CD14-positive monocyte (primary cell): ENCODE results near the gene PLOD2. TPM values are rescaled to one million over a fixed set of nuclear protein-coding genes. Genes with fewer than 3 reads are reported as not detected.

Experiments used
- DNase-seq, 3 donors: peaks; one replicate each; pipeline ENCODE4 v3.0.0-alpha.2; 2011 to 2022
- H2AFZ ChIP-seq: 2 replicates; pipeline ENCODE4 v1.6.0; 2012; ENCODE audit warnings: mild to moderate bottlenecking, low read depth, low read length, inconsistent platforms; ENCODE audit not compliant: insufficient read depth, poor library complexity, severe bottlenecking
- H3K27ac ChIP-seq, 2 donors: 1 replicate in 1 of 2; 2 replicates in 1 of 2; pipeline ENCODE4 v1.5.1; 2012 to 2013; ENCODE audit warnings: low read length in 2 of 2, control low read depth in 1 of 2, inconsistent platforms in 1 of 2, low read depth in 1 of 2, mild to moderate bottlenecking in 1 of 2
- H3K27me3 ChIP-seq, 2 donors: one replicate each; pipeline versions ENCODE4 v1.6.0 to v1.6.1; 2011 to 2013; ENCODE audit warnings: low read length in 2 of 2; ENCODE audit not compliant: control insufficient read depth in 2 of 2, insufficient read depth in 2 of 2
- H3K36me3 ChIP-seq, 2 donors: replicated peaks in 1 of 2; 1 replicate in 1 of 2; 2 replicates in 1 of 2; pipeline versions ENCODE4 v1.5.1 to v1.6.1; 2012 to 2013; ENCODE audit warnings: low read length in 2 of 2, control low read depth in 1 of 2, inconsistent platforms in 1 of 2, mild to moderate bottlenecking in 1 of 2; ENCODE audit not compliant: insufficient read depth in 2 of 2, control insufficient read depth in 1 of 2
- H3K4me1 ChIP-seq, 2 donors: 1 replicate in 1 of 2; 2 replicates in 1 of 2; pipeline versions ENCODE4 v1.5.1 to v1.6.1; 2012 to 2013; ENCODE audit warnings: low read length in 2 of 2, control low read depth in 1 of 2, inconsistent platforms in 1 of 2, mild to moderate bottlenecking in 1 of 2, moderate library complexity in 1 of 2; ENCODE audit not compliant: insufficient read depth in 2 of 2, control insufficient read depth in 1 of 2
- H3K4me2 ChIP-seq: replicated peaks from 2 replicates; pipeline ENCODE3; 2012; ENCODE audit warnings: low read length, moderate library complexity, mild to moderate bottlenecking; ENCODE audit not compliant: poor library complexity, severe bottlenecking; ENCODE audit errors: extremely low read depth
- H3K4me3 ChIP-seq, 3 experiments: fragments of 200-600 bp in 1 of 3; sonication (generic) in 1 of 3; replicated peaks in 1 of 3; 1 replicate in 2 of 3; 2 replicates in 1 of 3; pipeline ENCODE4 v1.5.1; 2011 to 2013; ENCODE audit warnings: low read length in 3 of 3, mild to moderate bottlenecking in 3 of 3, control low read depth in 2 of 3, low read depth in 2 of 3, inconsistent platforms in 1 of 3, moderate library complexity in 1 of 3
- H3K79me2 ChIP-seq: 2 replicates; pipeline ENCODE4 v1.6.0; 2012; ENCODE audit warnings: mild to moderate bottlenecking, control low read depth, inconsistent platforms, low read length, moderate library complexity; ENCODE audit not compliant: insufficient read depth
- H3K9ac ChIP-seq: 2 replicates; pipeline ENCODE4 v1.6.0; 2017; ENCODE audit warnings: low read length, mild to moderate bottlenecking; ENCODE audit not compliant: insufficient read depth, poor library complexity, severe bottlenecking
- H3K9me3 ChIP-seq, 2 donors: replicated peaks in 1 of 2; 1 replicate in 1 of 2; 2 replicates in 1 of 2; pipeline versions ENCODE4 v1.5.1 to v1.6.1; 2012 to 2013; ENCODE audit warnings: low read length in 2 of 2, control low read depth in 1 of 2; ENCODE audit not compliant: control insufficient read depth in 1 of 2, insufficient read depth in 1 of 2
- H4K20me1 ChIP-seq: 2 replicates; pipeline ENCODE4 v1.6.0; 2012; ENCODE audit warnings: mild to moderate bottlenecking, low read length, control low read depth, moderate library complexity; ENCODE audit not compliant: insufficient read depth
- H3K27ac Mint-ChIP-seq, 7 donors: one replicate each; pipeline ENCODE4 v1.8.0; 2020; ENCODE audit warnings: mild to moderate bottlenecking in 7 of 7, mixed read lengths in 7 of 7, moderate library complexity in 6 of 7, inconsistent platforms in 2 of 7
- H3K27me3 Mint-ChIP-seq, 3 donors: one replicate each; pipeline ENCODE4 v1.8.0; 2021 to 2022; ENCODE audit warnings: low read depth in 3 of 3, mild to moderate bottlenecking in 3 of 3, mixed read lengths in 3 of 3, moderate library complexity in 3 of 3, inconsistent platforms in 1 of 3
- H3K36me3 Mint-ChIP-seq, 2 donors: one replicate each; pipeline ENCODE4 v1.8.0; 2020; ENCODE audit warnings: mixed read lengths in 2 of 2, inconsistent platforms in 1 of 2, mild to moderate bottlenecking in 1 of 2
- H3K4me1 Mint-ChIP-seq: one replicate; pipeline ENCODE4 v1.8.0; 2020; ENCODE audit warnings: mild to moderate bottlenecking, mixed read lengths
- H3K4me3 Mint-ChIP-seq, 2 donors: one replicate each; pipeline ENCODE4 v1.8.0; 2020; ENCODE audit warnings: mild to moderate bottlenecking in 2 of 2, mixed read lengths in 2 of 2, moderate library complexity in 1 of 2
- H3K9me3 Mint-ChIP-seq, 7 donors: one replicate each; pipeline ENCODE4 v1.8.0; 2020 to 2022; ENCODE audit warnings: mixed read lengths in 7 of 7, mild to moderate bottlenecking in 6 of 7, moderate library complexity in 6 of 7, inconsistent platforms in 2 of 7
- CTCF ChIP-seq: fragments of 200-600 bp; IDR thresholded peaks from one replicate; pipeline ENCODE4 v1.8.0; 2022; ENCODE audit warnings: antibody characterized with exemption, mild to moderate bottlenecking
- WGBS: methylation state at CpG from one replicate; pipeline ENCODE4 v1.1.5; 2013; ENCODE audit warnings: missing lambda C conversion rate; ENCODE audit not compliant: insufficient coverage; 5-methylcytosine and 5-hydroxymethylcytosine counted together
- intact Hi-C, 2 donors: fragments of 100-400 bp; cut with micrococcal nuclease; formaldehyde crosslinking; loops; one replicate each; pipeline versions ENCODE4 v1.15.0 to v1.15.1; 2023
- polyA plus RNA-seq, 3 donors: library from polyadenylated mRNA; depleted of rRNA in 1 of 3; unstranded in 2 of 3; stranded (reverse) in 1 of 3; fragments of 300-500 nt in 2 of 3; fragments of >200 nt in 1 of 3; fragmentation: Illumina TruSeq in 2 of 3; gene quantifications; 1 replicate in 2 of 3; 2 replicates in 1 of 3; pipeline ENCODE4 v1.2.3, GENCODE V29; 2012 to 2021

Gene PLOD2
- polyA plus RNA-seq, 3 donors: not detected

GRCh38 chr3:146106986-146107385 lies 54.0 kb downstream of the PLOD2 start:
- DNase-seq: no peak
- Histone ChIP-seq H3K9me3 (peaks cover under 1 to 4% of the 10 kb centered on the region in 2 donors), H3K79me2 (no peaks in the 10 kb centered on the region), H3K27me3 (no peaks in the 10 kb centered on the region), H2AFZ (no peak overlapping the region), H3K4me2 (no peak overlapping the region), H3K9ac (no peak overlapping the region), H3K36me3 (no peaks in the 10 kb centered on the region), H3K27ac (no peak overlapping the region), H4K20me1 (no peaks in the 10 kb centered on the region), H3K4me3 (no peak overlapping the region), H3K4me1 (no peaks in the 10 kb centered on the region)
- intact Hi-C loops: no loop called here
- Mint-ChIP-seq H3K4me3 (no peak overlapping the region), H3K27ac (no peak overlapping the region), H3K9me3 (peaks cover 2 to 6% (median 4%) of the 10 kb centered on the region in 7 donors), H3K36me3 (no peaks in the 10 kb centered on the region), H3K4me1 (no peaks in the 10 kb centered on the region), H3K27me3 (peaks cover 0 to 2% (median 0%) of the 10 kb centered on the region in 3 donors)
- no peak for TF ChIP-seq CTCF
- no CpG with 5 or more reads among the region's 5 CpGs for WGBS

GRCh38 chr3:146104068-146104467 lies 56.9 kb downstream of the PLOD2 start:
- H3K4me3 ChIP-seq: no peak overlapping the region
- H3K9me3 ChIP-seq: peaks cover 0 to 4% of the 10 kb centered on the region in 2 donors
- no peaks in the 10 kb centered on the region for H3K4me1 ChIP-seq
- no peak overlapping the region for H3K27ac ChIP-seq
- no peak overlapping the region for H3K9ac ChIP-seq
- no peak for DNase-seq
- Mint-ChIP-seq H3K27me3 (peaks cover 0 to 2% (median 0%) of the 10 kb centered on the region in 3 donors), H3K4me3 (no peak overlapping the region), H3K4me1 (no peaks in the 10 kb centered on the region), H3K27ac (no peak overlapping the region), H3K9me3 (peaks cover 2 to 6% (median 3%) of the 10 kb centered on the region in 7 donors), H3K36me3 (no peaks in the 10 kb centered on the region)
- H3K79me2 ChIP-seq: no peaks in the 10 kb centered on the region
- no peak for TF ChIP-seq CTCF
- H3K27me3 ChIP-seq: no peaks in the 10 kb centered on the region
- H2AFZ ChIP-seq: no peak overlapping the region
- H3K36me3 ChIP-seq: no peaks in the 10 kb centered on the region
- WGBS: no CpG with 5 or more reads among the region's 3 CpGs
- intact Hi-C loops: no loop called here
- no peak overlapping the region for H3K4me2 ChIP-seq
- no peaks in the 10 kb centered on the region for H4K20me1 ChIP-seq
